GF-D8 (cell line): ENCODE data around the gene LRRC26.

Source experiments
- DNase-seq: peaks from one replicate; lab custom pipeline; 2025; lab: John Stamatoyannopoulos, UW

The LRRC26 gene

GRCh38 chr9:137149942-137150616, 19.8 kb downstream of the LRRC26 start:
- no peak for DNase-seq

GRCh38 chr9:137149363-137149762, 20.5 kb downstream of the LRRC26 start:
- no peak for DNase-seq

DNA sequence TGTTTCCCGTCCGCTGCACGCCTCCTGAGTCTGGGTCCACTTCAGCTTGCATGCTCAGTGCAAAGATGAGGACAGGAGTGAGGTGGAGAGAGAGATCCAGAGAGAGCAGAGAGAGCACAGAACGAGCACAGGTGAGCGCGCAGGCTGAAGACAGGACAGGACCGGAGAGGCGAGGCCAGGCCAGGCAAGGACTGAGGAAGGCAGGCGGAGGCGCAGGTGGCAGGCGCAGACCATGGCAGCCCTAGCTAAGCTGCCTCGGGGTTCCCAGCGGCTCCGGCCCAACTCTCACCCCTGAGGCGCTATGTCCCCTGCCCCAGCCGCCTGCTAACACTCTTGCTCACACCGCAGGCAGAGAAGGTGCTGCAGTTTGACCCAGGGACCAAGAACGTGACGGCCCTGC, 21.2 kb downstream of the LRRC26 start:
- no peak for DNase-seq

DNA sequence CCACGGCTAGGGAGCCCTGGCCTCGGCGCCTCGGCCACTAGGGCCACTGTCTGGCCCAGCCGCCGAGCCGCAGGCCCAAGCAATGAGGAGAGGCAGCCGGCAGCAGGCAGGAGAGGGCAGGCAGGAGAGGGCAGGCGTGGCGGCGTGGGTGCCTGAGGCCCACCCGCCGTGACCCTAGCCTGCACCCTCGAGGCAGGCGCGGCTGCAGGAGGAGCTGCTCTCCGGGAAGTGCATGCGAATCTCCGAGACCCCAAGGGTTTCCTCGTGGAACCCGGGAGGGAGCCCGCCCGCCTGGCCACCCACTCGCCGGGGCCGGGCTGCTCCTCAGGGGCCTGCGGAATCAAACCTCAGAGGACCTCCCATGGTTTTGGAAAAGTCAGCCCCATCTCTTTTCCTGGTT, 21.6 kb downstream of the LRRC26 start:
- no peak for DNase-seq

DNA sequence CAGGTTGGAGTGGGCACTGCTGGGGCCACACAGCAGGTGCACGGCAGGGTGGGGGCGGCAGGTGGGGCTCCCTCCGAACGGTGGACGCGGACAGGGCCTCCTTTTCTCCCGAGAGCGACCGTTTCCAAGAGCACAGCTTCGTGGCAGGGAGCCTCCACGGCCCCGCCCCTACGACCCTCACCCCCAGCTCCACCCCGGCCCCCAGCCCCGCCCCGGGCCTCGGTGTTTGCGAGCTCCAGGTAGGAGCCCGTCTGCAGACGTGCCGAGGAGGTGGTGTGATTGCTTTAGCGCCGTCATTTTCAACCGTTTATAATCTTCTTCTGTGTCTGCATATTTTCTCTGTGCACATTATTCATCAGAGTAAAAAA, 22.1 kb downstream of the LRRC26 start:
- DNase-seq: no peak

GRCh38 chr9:137147091-137147792, 22.6 kb downstream of the LRRC26 start:
- DNase-seq: no peak

DNA sequence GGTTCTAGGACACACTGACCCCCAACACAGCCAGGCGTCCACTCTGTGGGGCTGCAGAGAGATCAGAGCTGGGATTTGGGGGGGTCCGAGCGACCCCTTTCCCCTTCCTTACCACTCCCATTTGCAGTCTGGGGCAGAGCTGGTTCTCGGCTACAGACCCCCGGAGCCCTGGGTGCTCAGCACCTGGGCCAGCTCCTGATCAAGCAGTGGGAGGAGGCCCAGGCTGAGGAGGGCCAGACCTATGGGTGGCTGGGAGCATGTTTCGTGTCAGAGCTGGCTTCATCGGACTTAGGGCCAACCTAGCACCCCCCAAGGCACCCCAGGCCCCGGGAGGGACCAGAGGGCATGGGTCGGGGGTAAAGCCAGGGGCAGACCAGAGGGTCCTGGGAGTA, 23.3 kb downstream of the LRRC26 start:
- no peak for DNase-seq

DNA sequence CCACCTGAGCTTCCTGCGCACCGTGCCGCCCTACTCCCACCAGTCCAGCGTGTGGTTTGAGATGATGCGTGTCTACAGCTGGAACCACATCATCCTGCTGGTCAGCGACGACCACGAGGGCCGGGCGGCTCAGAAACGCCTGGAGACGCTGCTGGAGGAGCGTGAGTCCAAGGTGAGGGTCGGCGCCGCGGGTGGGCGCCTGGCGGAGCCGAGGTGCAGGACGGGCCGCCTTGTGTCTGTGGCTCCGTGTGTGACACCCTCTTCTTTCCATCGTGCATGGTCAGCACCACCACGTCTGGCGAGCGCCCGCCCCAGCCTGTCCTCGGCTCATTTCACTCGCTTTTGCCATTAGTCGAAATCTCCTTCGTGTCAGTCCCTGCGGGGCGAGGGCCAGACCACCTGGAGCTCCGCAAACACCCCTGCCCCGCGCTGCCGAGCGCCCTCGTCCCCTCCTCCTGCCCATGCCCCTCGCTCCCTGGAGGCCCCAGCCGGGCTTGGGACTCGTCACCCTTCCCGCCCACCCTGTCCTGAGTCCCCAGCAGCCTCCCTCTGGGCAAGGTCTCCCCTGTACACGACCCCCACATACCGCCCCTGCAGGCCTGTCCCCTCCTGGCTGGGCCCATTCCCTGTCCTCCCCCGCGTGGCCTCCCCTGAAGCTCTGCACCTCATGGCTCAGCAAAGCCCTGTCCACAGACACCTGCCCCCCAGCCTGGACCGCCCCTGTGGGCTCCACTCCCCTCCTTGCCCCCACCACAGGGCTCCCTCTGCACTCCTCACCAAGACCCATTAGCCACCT, 23.9 kb downstream of the LRRC26 start:
- DNase-seq: no peak

DNA sequence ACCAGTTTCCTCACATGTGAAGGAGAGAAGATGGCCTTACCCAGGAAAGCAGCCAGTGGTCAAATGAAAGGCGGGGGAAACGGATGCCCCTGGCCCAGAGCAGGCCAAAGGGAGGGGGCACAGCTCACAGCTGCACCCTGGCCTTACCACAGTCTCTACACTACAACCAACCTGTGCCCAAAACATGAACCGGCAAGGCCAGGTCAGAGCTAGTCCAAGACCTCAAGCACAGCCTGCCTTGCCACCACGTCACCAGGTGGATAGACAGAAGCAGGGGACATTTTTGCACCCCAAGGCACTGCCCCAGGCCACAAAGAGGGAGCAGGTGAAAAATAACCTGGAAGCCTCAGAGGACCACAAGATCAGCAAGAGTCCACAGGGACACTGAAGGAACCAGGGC, 26.4 kb downstream of the LRRC26 start:
- DNase-seq: no peak

DNA sequence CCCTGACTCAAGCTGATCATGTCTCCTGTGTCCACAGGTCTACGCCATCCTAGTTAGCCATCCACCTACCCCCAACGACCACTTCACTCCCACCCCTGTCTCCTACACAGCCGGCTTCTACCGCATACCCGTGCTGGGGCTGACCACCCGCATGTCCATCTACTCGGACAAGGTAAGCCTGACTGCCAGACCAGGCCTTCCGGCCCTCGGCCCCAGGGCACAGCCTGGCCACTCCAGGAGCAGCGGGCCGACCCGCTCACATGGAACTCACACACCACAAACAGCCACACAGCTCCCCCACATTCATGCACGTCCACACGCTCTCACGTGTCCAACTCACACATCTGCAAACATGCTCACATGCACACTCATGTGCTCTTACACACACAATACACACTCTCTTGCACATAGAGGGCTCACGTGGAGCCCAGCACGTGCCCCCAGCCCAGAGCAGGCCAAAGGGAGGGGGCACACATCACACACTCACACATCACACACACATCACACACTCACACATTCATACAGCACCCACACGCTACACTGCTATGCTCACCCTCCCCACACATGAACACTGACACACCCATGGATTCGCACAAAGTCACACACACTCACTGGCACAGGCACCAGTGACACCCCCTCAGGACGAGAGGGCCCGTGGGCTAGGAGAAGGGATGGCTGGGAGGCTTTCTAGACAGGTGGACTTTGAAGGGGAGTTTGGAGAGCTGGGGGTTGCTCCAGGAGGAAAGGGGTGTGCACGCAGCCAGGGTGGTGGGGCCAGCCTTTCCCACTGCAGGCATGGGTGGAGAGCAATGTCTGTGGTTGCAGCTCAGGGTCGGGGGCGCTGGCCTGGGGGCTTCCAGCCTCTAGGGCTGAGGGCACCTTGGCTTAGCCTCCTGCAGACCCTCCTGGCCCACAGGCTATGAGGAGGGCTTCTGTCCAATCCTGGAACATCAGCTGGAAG, 27.6 kb downstream of the LRRC26 start:
- no peak for DNase-seq

DNA sequence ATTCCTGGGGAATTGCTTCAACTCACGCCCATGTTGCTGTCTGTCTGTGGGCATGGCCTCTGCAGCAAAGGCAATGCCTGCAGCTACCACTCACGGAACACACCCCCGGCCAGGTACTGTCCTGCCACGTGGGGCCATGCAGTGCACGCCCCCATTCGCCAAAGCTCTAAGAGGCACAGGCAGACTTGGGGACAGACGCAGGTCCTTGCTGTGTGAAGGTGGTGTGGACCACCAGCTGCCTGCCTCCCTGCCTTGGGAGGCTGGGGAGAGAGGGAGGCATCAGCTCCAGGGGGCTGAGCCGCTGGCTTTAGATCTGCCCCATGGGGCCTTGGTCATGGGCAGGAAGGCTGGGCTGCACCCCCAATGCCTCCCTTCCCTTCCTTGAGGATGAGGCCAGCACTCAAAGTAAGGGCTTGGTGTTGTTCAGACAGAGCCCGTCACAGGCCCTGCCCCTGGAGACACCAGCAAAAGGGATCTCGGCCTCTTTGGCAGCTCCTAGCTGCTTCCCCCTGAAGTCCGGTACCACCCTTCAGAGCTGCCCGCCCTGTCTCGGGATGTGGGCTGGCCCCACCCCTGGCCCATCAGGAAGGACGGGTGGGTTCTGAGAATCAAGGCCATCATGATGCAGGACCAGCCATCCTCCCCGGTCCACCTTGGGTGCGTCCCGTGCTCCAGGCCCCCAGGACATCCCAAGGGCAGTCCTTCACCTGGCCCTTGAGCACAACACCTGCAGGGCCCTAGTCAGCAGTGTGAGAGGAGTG, 28.6 kb downstream of the LRRC26 start:
- no peak for DNase-seq

DNA sequence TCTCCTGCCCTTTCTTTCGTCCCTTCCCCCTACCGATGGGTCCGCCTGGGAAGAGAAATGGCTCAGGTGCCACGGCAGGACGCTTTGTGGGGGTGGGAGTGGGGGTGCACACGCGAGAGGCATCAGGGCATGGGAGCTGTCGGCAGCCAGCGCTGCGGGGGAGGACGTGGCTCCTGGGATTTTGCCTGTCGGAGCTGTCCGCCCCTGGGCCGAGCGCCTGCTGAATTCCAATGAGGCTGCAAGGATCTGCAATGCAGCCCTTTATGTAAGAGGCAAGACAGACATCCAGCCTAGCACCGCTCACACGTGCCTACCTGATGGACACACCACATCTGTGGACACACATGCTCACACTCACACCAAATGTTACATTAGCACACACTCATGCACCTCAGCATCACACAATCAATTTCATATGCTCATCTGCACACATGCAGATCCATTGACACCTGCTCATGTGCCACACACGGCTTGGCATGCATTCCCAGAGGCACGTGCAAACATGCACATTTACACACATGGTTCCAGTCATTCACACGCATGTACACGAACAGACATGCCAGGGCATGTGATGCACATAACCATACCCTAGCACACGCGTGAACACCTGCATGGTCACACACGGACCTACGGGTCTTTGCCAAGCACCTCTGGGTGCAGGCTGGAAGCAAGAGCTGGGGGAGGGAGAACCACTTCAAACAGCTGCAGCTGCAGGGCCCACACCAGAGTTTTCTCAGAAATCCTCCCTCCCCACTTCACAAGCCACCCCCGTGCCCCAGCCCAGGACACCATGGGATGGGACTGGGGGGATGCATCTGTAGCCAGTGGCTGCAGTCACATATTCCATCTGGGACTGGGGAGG, 29.5 kb downstream of the LRRC26 start:
- no peak for DNase-seq

DNA sequence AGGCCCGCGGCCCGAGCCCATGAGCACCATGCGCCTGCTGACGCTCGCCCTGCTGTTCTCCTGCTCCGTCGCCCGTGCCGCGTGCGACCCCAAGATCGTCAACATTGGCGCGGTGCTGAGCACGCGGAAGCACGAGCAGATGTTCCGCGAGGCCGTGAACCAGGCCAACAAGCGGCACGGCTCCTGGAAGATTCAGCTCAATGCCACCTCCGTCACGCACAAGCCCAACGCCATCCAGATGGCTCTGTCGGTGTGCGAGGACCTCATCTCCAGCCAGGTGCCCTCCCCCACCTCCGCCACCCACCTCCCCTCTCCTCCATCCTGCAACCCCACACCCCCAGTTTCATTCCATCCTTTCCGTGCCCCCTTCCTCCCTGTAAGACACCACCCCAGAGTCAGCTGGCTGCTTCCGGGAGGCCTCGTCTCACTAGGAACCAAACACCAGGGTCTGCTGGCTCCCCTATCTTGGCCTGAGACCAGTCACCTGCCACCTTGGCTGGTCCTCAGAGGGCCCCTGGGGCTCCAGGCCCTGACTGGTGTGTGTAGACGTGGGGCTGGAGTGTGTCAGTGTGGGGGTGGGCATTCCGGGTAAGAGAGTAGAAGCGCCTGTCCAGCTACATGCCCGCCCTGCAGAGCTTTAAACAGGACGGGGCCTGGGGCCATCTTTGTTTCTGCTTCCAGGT, 30.2 kb downstream of the LRRC26 start:
- no peak for DNase-seq

DNA sequence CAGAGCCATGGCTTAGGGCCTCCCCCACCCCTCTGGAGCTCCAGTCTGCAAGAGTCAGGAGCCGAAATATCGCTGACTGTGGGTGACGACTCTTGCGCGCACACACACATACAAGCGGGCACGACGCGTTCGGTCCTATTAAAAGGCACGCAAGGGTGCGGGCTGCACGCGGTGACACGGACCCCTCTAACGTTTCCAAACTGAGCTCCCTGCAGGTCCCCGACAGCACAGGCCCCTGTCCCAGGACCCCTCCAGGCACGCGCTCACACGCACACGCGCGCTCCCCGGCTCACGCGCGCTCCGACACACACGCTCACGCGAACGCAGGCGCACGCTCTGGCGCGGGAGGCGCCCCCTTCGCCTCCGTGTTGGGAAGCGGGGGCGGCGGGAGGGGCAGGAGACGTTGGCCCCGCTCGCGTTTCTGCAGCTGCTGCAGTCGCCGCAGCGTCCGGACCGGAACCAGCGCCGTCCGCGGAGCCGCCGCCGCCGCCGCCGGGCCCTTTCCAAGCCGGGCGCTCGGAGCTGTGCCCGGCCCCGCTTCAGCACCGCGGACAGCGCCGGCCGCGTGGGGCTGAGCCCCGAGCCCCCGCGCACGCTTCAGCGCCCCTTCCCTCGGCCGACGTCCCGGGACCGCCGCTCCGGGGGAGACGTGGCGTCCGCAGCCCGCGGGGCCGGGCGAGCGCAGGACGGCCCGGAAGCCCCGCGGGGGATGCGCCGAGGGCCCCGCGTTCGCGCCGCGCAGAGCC, 31.0 kb downstream of the LRRC26 start, which contains the start of gene GRIN1:
GRIN1 (plus strand) TSS at position 433 of the 746 bp plus-strand sequence. CDS start 333 bp downstream, outside the sequence.
- DNase-seq: no peak

GRCh38 chr9:137138058-137138721, 31.7 kb downstream of the LRRC26 start:
- DNase-seq: no peak

DNA sequence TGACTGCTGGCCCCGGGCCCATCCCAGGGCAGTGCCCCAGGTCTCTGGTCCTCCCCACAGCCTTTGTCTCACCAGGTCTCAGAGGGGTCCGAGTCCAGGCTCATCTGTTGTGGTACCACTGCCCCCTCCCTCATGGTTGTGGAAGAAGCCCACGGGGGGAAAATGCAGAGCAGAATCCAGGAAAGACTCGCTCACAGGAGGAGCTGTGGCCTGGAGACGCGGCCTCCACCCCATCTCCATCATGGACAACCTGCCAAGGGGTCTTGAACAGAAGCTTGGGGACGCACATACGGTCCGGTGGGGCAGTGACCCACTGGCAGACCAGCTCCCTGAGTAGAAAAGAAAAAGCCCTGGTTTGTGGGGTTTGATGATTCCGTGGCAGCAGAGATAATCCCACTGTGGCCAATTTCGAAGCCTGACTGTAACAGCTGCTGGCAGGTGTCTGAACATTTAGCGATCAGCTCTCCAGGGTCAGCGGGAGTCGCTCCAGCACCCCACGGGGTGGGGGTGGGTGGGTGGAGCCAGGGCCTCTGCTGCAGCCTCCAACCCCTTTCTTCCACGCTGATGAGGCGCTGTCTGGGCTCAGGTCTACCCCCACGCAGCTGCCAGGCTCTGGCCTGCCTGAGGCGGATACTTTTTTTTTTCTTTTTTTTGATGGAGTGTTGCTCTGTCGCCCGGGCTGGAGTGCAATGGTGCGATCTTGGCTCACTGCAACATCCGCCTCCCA, 32.8 kb downstream of the LRRC26 start:
- DNase-seq: no peak

GRCh38 chr9:137136261-137136880, 33.5 kb downstream of the LRRC26 start:
- no peak for DNase-seq
